ENCODE data around the gene GNAO1.

GRCh38 chr16:56164636-56165035, 26.7 kb upstream of the GNAO1 start:
- TF ChIP-seq TCF4 (CRISPR knock-in tag; IDR thresholded peaks at IDR 0.05; ENCODE audit: borderline replicate concordance) (no peak), PATZ1 (CRISPR knock-in tag; IDR thresholded peaks at IDR 0.05; ENCODE audit: borderline replicate concordance) (no peak)
